IMR-90 (cell line): ENCODE measurements around the gene BEST1. TPM values are rescaled to one million over a fixed set of nuclear protein-coding genes. Genes with fewer than 3 reads are reported as not detected.
A peak's percentile ranks its signal among the peaks of the same experiment; 100 is the strongest.

Experiments
- ATAC-seq: fragments of 200-7000 bp; cut with Tn5 transposase; 2 replicates; pipeline ENCODE4 v1.9.1; 2020; ENCODE audit warnings: low read depth, mild to moderate bottlenecking, moderate library complexity
- BruUV-seq: library from RNA; stranded (reverse); fragments of 400-500 nt; replicated peaks from 2 replicates; lab custom pipeline; 2021; lab: Mats Ljungman, UMichigan
- CTCF ChIA-PET: fragments of 300-600 bp; formaldehyde crosslinking; extraction: SDS; loops from one replicate; lab custom pipeline; 2021; ENCODE audit warnings: antibody characterized with exemption; lab: Yijun Ruan, JAX
- POLR2A ChIA-PET: fragments of 300-600 bp; sonication (Branson Sonifier 250); formaldehyde crosslinking; loops from one replicate; lab custom pipeline; 2022; ENCODE audit warnings: antibody characterized with exemption; ENCODE audit not compliant: unreplicated experiment; lab: Charles Lee
- DNase-seq: peaks from one replicate; pipeline ENCODE4 v3.0.0; 2013
- H2AFZ ChIP-seq: replicated peaks from 2 replicates; pipeline ENCODE3; 2013; ENCODE audit warnings: low read length, mild to moderate bottlenecking; ENCODE audit not compliant: poor library complexity
- H2AK5ac ChIP-seq: 2 replicates; pipeline ENCODE4 v1.6.1; 2013; ENCODE audit warnings: low read depth, low read length, inconsistent platforms
- H2AK9ac ChIP-seq: replicated peaks from 2 replicates; pipeline ENCODE3; 2013; ENCODE audit warnings: mild to moderate bottlenecking, low read depth, low read length, moderate library complexity; ENCODE audit not compliant: poor library complexity
- H2BK120ac ChIP-seq: 2 replicates; pipeline ENCODE4 v1.6.1; 2013; ENCODE audit warnings: low read depth, low read length, inconsistent platforms
- H2BK15ac ChIP-seq: 3 replicates; pipeline ENCODE4 v1.6.1; 2013; ENCODE audit warnings: low read depth, low read length, inconsistent platforms
- H2BK20ac ChIP-seq: 2 replicates; pipeline ENCODE4 v1.6.1; 2013; ENCODE audit warnings: low read depth, mild to moderate bottlenecking, inconsistent platforms, low read length, moderate library complexity
- H2BK5ac ChIP-seq: 2 replicates; pipeline ENCODE4 v1.6.1; 2013; ENCODE audit warnings: mild to moderate bottlenecking, low read depth, low read length, inconsistent platforms; ENCODE audit not compliant: poor library complexity, severe bottlenecking
- H3K14ac ChIP-seq: replicated peaks from 2 replicates; pipeline ENCODE4 v1.6.1; 2013; ENCODE audit warnings: low read depth, low read length, inconsistent platforms
- H3K18ac ChIP-seq: 2 replicates; pipeline ENCODE4 v1.6.1; 2013; ENCODE audit warnings: low read depth, low read length, control low read depth
- H3K23ac ChIP-seq: 2 replicates; pipeline ENCODE4 v1.6.1; 2013; ENCODE audit warnings: low read depth, low read length, inconsistent platforms
- H3K27ac ChIP-seq: 2 replicates; pipeline ENCODE4 v1.5.1; 2013; ENCODE audit warnings: mild to moderate bottlenecking, control low read depth, low read length; ENCODE audit not compliant: insufficient read depth
- H3K27me3 ChIP-seq: 2 replicates; pipeline ENCODE4 v1.6.1; 2013; ENCODE audit warnings: low read length; ENCODE audit not compliant: control insufficient read depth, insufficient read depth
- H3K36me3 ChIP-seq: 2 replicates; pipeline ENCODE4 v1.6.1; 2013; ENCODE audit warnings: low read length, mixed read lengths; ENCODE audit not compliant: control insufficient read depth, insufficient read depth
- H3K4ac ChIP-seq: 2 replicates; pipeline ENCODE4 v1.6.1; 2013; ENCODE audit warnings: low read depth, low read length, inconsistent platforms
- H3K4me1 ChIP-seq: 2 replicates; pipeline ENCODE4 v1.6.1; 2013; ENCODE audit warnings: low read length, mixed read lengths; ENCODE audit not compliant: control insufficient read depth, insufficient read depth
- H3K4me2 ChIP-seq: 2 replicates; pipeline ENCODE4 v1.6.1; 2013; ENCODE audit warnings: low read depth, mild to moderate bottlenecking, control low read depth, low read length, moderate library complexity
- H3K4me3 ChIP-seq: 2 replicates; pipeline ENCODE4 v1.5.1; 2013; ENCODE audit warnings: low read depth, mild to moderate bottlenecking, control low read depth, low read length, moderate library complexity; ENCODE audit not compliant: insufficient read depth
- H3K56ac ChIP-seq: 2 replicates; pipeline ENCODE4 v1.6.1; 2013; ENCODE audit warnings: low read length, inconsistent platforms; ENCODE audit not compliant: insufficient read depth; ENCODE audit errors: extremely low read depth
- H3K79me1 ChIP-seq, 2 experiments: 2 replicates each; pipeline ENCODE4 v1.6.1; 2013; ENCODE audit warnings: low read length in 2 of 2, inconsistent platforms in 1 of 2, low read depth in 1 of 2
- H3K9ac ChIP-seq: 2 replicates; pipeline ENCODE4 v1.6.1; 2013; ENCODE audit warnings: low read depth, low read length, control low read depth
- H3K9me1 ChIP-seq: 2 replicates; pipeline ENCODE4 v1.6.1; 2013; ENCODE audit warnings: low read length, inconsistent platforms; ENCODE audit not compliant: insufficient read depth
- H3K9me3 ChIP-seq: 2 replicates; pipeline ENCODE4 v1.6.1; 2013; ENCODE audit warnings: low read length; ENCODE audit not compliant: control insufficient read depth, insufficient read depth
- H4K20me1 ChIP-seq: 2 replicates; pipeline ENCODE4 v1.6.1; 2013; ENCODE audit warnings: low read length, inconsistent platforms; ENCODE audit not compliant: insufficient read depth
- H4K5ac ChIP-seq: 2 replicates; pipeline ENCODE4 v1.6.1; 2013; ENCODE audit warnings: mild to moderate bottlenecking, low read depth, low read length, control low read depth
- H4K8ac ChIP-seq, 2 experiments: 2 replicates each; pipeline ENCODE4 v1.6.1; 2013; ENCODE audit warnings: low read depth in 2 of 2, low read length in 2 of 2, control low read depth in 1 of 2, inconsistent platforms in 1 of 2
- H4K91ac ChIP-seq: 2 replicates; pipeline ENCODE4 v1.6.1; 2013; ENCODE audit warnings: low read depth, low read length, inconsistent platforms; ENCODE audit not compliant: insufficient read depth
- CEBPB ChIP-seq: IDR thresholded peaks from 2 replicates; pipeline ENCODE4 v1.6.1; 2012; ENCODE audit warnings: low read depth, low read length, improper control_type of control experiment
- NFE2L2 ChIP-seq: fragments of 150-350 bp; IDR thresholded peaks from 2 replicates; pipeline ENCODE4 v1.6.1; 2016; ENCODE audit warnings: low read depth, mild to moderate bottlenecking, low read length
- WGBS, 2 experiments: methylation state at CpG; one replicate each; pipeline versions ENCODE4 v1.1.5 to v1.1.7; 2013; ENCODE audit warnings: missing lambda C conversion rate in 2 of 2; ENCODE audit not compliant: insufficient read length in 1 of 2; ENCODE audit errors: extremely low coverage in 2 of 2; 5-methylcytosine and 5-hydroxymethylcytosine counted together
- dilution Hi-C: fragments of 300-500 bp; cut with HindIII; formaldehyde crosslinking; loops from one replicate; pipeline ENCODE4 v1.14.3; 2018; ENCODE audit warnings: low sequenced_read_pairs; ENCODE audit not compliant: unreplicated experiment
- in situ Hi-C: fragments of 300-500 bp; cut with MboI; formaldehyde crosslinking; loops from 3 replicates; pipeline ENCODE4 v1.14.3; 2019; ENCODE audit warnings: low sequenced_read_pairs, inconsistent platforms, mixed read lengths
- intact Hi-C: fragments of 100-400 bp; cut with micrococcal nuclease; formaldehyde crosslinking; loops from 2 replicates; pipeline ENCODE4 v1.10.0; 2022
- polyA plus RNA-seq, 3 experiments: library from polyadenylated mRNA; depleted of rRNA; stranded (reverse); fragments of >200 nt; gene quantifications; 2 replicates each; pipeline ENCODE4 v1.2.3, GENCODE V29; 2012; ENCODE audit warnings: low replicate concordance in 1 of 3
- total RNA-seq: library from RNA; depleted of rRNA; stranded (reverse); fragments of >200 nt; gene quantifications from 2 replicates; pipeline ENCODE4 v1.2.3, GENCODE V29; 2012

The BEST1 gene
- total and polyA plus RNA-seq, 2 of the 4 experiments (the other 2 are of a cell fraction), result 0.90 to 1.4 TPM

GRCh38 chr11:61968758-61969390 is 18.7 kb downstream of the BEST1 start:
- CTCF ChIA-PET, result interaction anchor here (1.1 to 3.3 kb wide), 3 partner anchors 14 to 139 kb away, joined by 4 to 15 read pairs (median 4); no protein-coding TSS in a partner anchor
- H2AFZ ChIP-seq, result peak overlapping the region; percentile 89
- dilution Hi-C loops, result no loop called here

More at GRCh38 chr11:61968758-61969390, 18.7 kb downstream of the BEST1 start:
- POLR2A ChIA-PET, result interaction anchor here (0.6 to 0.7 kb wide), 2 partner anchors 8 to 110 kb away, joined by 4 to 10 read pairs; no protein-coding TSS in a partner anchor
- Histone ChIP-seq H3K4ac (peak overlapping the region; percentile 99), H2BK5ac (peak overlapping the region; percentile 82), H2AK5ac (peak overlapping the region; percentile 98), H3K4me3 (peak overlapping the region; percentile 62), H3K9me1 (peaks cover 29% of the 10 kb centered on the region), H4K5ac (peak overlapping the region; percentile 87), H3K18ac (peak overlapping the region; percentile 85), H3K23ac (peak overlapping the region; percentile 100), H2AK9ac (peak overlapping the region; percentile 99), H4K91ac (peak overlapping the region; percentile 99), H2BK20ac (peak overlapping the region; percentile 88), H4K8ac (peak overlapping the region; percentile 90 to 95), H3K4me1 (peaks cover 32% of the 10 kb centered on the region), H3K4me2 (peak overlapping the region; percentile 90), H2BK120ac (peak overlapping the region; percentile 93), H3K36me3 (peaks cover 21% of the 10 kb centered on the region), H2BK15ac (peak overlapping the region; percentile 90; the same call in 2 of the 3 replicates), H3K9ac (peak overlapping the region; percentile 94), H3K27ac (peak overlapping the region; percentile 96), H3K56ac (peak overlapping the region; percentile 99; the same call in 1 of the 2 replicates), H3K14ac (peak overlapping the region; percentile 100), H3K9me3 (no peaks in the 10 kb centered on the region), H3K79me1 (peaks cover 15 to 66% of the 10 kb centered on the region in 2 experiments), H3K27me3 (no peaks in the 10 kb centered on the region), H4K20me1 (peaks cover 34% of the 10 kb centered on the region)
- DNase-seq (no peak), ATAC-seq (no peak)
- in situ Hi-C loops, result loop anchor here (10.0 kb wide), 1 partner anchor 56 kb away; no protein-coding TSS in a partner anchor
- no TSS peak for BruUV-seq
- TF ChIP-seq CEBPB, result no peak
- TF ChIP-seq NFE2L2, result no peak
- 94 to 100% methylated on average over 1 to 6 of the region's 16 CpGs for WGBS, 2 experiments
- intact Hi-C loops, result no loop called here
